Common myeloid progenitor, CD34-positive (primary cell): ENCODE measurements around the gene CLEC16A.

Source experiments
- CTCF ChIA-PET: fragments of 350-600 bp; sonication (Branson Sonifier 250); formaldehyde crosslinking; loops from one replicate; lab custom pipeline; 2021; ENCODE audit warnings: antibody characterized with exemption; lab: Charles Lee
- POLR2A ChIA-PET: fragments of 350-600 bp; sonication (Branson Sonifier 250); formaldehyde crosslinking; loops from one replicate; lab custom pipeline; 2021; ENCODE audit warnings: antibody characterized with exemption; lab: Charles Lee
- DNase-seq, 3 donors: peaks; one replicate each; pipeline versions ENCODE4 v3.0.0 to v3.0.0-alpha.2; 2013
- H3K27ac ChIP-seq, 2 experiments: 1 replicate in 1 of 2; 2 replicates in 1 of 2; pipeline ENCODE4 v1.7.0; 2013; ENCODE audit warnings: inconsistent platforms in 2 of 2, low read length in 2 of 2, mild to moderate bottlenecking in 2 of 2, low read depth in 1 of 2, moderate library complexity in 1 of 2; ENCODE audit not compliant: severe bottlenecking in 2 of 2, insufficient read depth in 1 of 2, poor library complexity in 1 of 2
- H3K27me3 ChIP-seq, 5 experiments: replicated peaks in 2 of 5; 1 replicate in 3 of 5; 2 replicates in 2 of 5; pipeline versions ENCODE4 v1.6.1 to v1.7.0; 2013; ENCODE audit warnings: low read length in 4 of 5, mild to moderate bottlenecking in 2 of 5, moderate library complexity in 2 of 5, inconsistent platforms in 1 of 5; ENCODE audit not compliant: insufficient read depth in 5 of 5, control insufficient read depth in 4 of 5
- H3K36me3 ChIP-seq, 4 experiments: 1 replicate in 2 of 4; 2 replicates in 2 of 4; pipeline versions ENCODE4 v1.6.1 to v1.7.0; 2013; ENCODE audit warnings: low read length in 3 of 4, control low read depth in 1 of 4, mild to moderate bottlenecking in 1 of 4; ENCODE audit not compliant: control insufficient read depth in 4 of 4, insufficient read depth in 4 of 4
- H3K4me1 ChIP-seq, 4 experiments: 1 replicate in 3 of 4; 2 replicates in 1 of 4; pipeline versions ENCODE4 v1.6.1 to v1.7.1; 2013; ENCODE audit warnings: low read length in 3 of 4, mild to moderate bottlenecking in 3 of 4, control low read depth in 1 of 4, inconsistent platforms in 1 of 4, moderate library complexity in 1 of 4; ENCODE audit not compliant: control insufficient read depth in 4 of 4, insufficient read depth in 4 of 4; ENCODE audit errors: control extremely low read depth in 1 of 4
- H3K4me3 ChIP-seq, 7 experiments: 1 replicate in 4 of 7; 2 replicates in 3 of 7; pipeline versions ENCODE4 v1.5.1 to v1.7.0; 2013; ENCODE audit warnings: mild to moderate bottlenecking in 7 of 7, low read length in 6 of 7, moderate library complexity in 6 of 7, inconsistent platforms in 2 of 7, low read depth in 2 of 7, control low read depth in 1 of 7; ENCODE audit not compliant: insufficient read depth in 4 of 7, control insufficient read depth in 1 of 7; ENCODE audit errors: extremely low read depth in 1 of 7
- H3K9me3 ChIP-seq, 5 experiments: 1 replicate in 4 of 5; 2 replicates in 1 of 5; pipeline versions ENCODE4 v1.6.1 to v1.7.1; 2013; ENCODE audit warnings: low read length in 4 of 5, mild to moderate bottlenecking in 2 of 5, inconsistent platforms in 1 of 5, low read depth in 1 of 5, moderate library complexity in 1 of 5; ENCODE audit not compliant: control insufficient read depth in 4 of 5, insufficient read depth in 2 of 5; ENCODE audit errors: control extremely low read depth in 1 of 5
- WGBS: methylation state at CpG from one replicate; pipeline ENCODE4 v1.1.5; 2013; ENCODE audit not compliant: insufficient coverage; 5-methylcytosine and 5-hydroxymethylcytosine counted together

CLEC16A gene

GRCh38 chr16:11064202-11064540 is 119.8 kb downstream of the CLEC16A start:
- CTCF ChIA-PET: interaction anchor here (1.4 to 1.6 kb wide), 3 partner anchors 10 to 13 kb away, joined by 5 to 7 read pairs (median 5); no protein-coding TSS in a partner anchor
- 100% methylated on average over 3 of the region's 3 CpGs for WGBS
- DNase-seq: no peak
- no peaks in the 10 kb centered on the region for H3K27me3 ChIP-seq
- peaks cover 0 to 33% (median 15%) of the 10 kb centered on the region in 4 experiments for H3K36me3 ChIP-seq
- H3K4me3 ChIP-seq: no peak overlapping the region
- peaks cover 0 to 7% (median 5%) of the 10 kb centered on the region in 4 experiments for H3K4me1 ChIP-seq
- POLR2A ChIA-PET: no interaction called here
- no peaks in the 10 kb centered on the region for H3K9me3 ChIP-seq
- H3K27ac ChIP-seq: no peak overlapping the region

- DNase-seq: no peak
- WGBS: 67% methylated on average over 3 of the region's 3 CpGs
- ChIA-PET CTCF (interaction anchor here (1.4 to 2.8 kb wide), 4 partner anchors 9 to 15 kb away, joined by 5 to 11 read pairs (median 6); no protein-coding TSS in a partner anchor), POLR2A (no interaction called here)
- H3K9me3 ChIP-seq: no peaks in the 10 kb centered on the region
- H3K36me3 ChIP-seq: peaks cover 0 to 33% (median 15%) of the 10 kb centered on the region in 4 experiments
- H3K27me3 ChIP-seq: no peaks in the 10 kb centered on the region
- peaks cover 0 to 7% (median 5%) of the 10 kb centered on the region in 4 experiments for H3K4me1 ChIP-seq
- no peak overlapping the region for H3K4me3 ChIP-seq
- no peak overlapping the region for H3K27ac ChIP-seq
Observed at GRCh38 chr16:11064851-11065250, 120.5 kb downstream of the CLEC16A start.

GRCh38 chr16:11066261-11066870 is 122.0 kb downstream of the CLEC16A start:
- no peaks in the 10 kb centered on the region for H3K27me3 ChIP-seq
- no peaks in the 10 kb centered on the region for H3K9me3 ChIP-seq
- no peak overlapping the region for H3K4me3 ChIP-seq
- peaks cover 0 to 7% (median 5%) of the 10 kb centered on the region in 4 experiments for H3K4me1 ChIP-seq
- WGBS: 87% methylated on average over 10 of the region's 14 CpGs
- POLR2A ChIA-PET: no interaction called here
- peak in 2 of 3 donors; percentile 60 to 73 for DNase-seq
- no peak overlapping the region for H3K27ac ChIP-seq
- H3K36me3 ChIP-seq: peaks cover 0 to 27% (median 13%) of the 10 kb centered on the region in 4 experiments
- CTCF ChIA-PET: interaction anchor here (1.0 to 2.8 kb wide), 6 partner anchors 10 to 55 kb away, joined by 3 to 11 read pairs (median 6); no protein-coding TSS in a partner anchor

GRCh38 chr16:11067266-11067665 is 122.9 kb downstream of the CLEC16A start:
- no peaks in the 10 kb centered on the region for H3K9me3 ChIP-seq
- CTCF ChIA-PET: interaction anchor here (0.9 to 2.8 kb wide), 7 partner anchors 8 to 185 kb away, joined by 3 to 11 read pairs (median 3); no protein-coding TSS in a partner anchor
- H3K27ac ChIP-seq: no peak overlapping the region
- 86% methylated on average over 6 of the region's 7 CpGs for WGBS
- no peak overlapping the region for H3K4me3 ChIP-seq
- POLR2A ChIA-PET: no interaction called here
- DNase-seq: no peak
- H3K4me1 ChIP-seq: peaks cover 0 to 7% (median 5%) of the 10 kb centered on the region in 4 experiments
- H3K27me3 ChIP-seq: no peaks in the 10 kb centered on the region
- peaks cover 0 to 21% (median 5%) of the 10 kb centered on the region in 4 experiments for H3K36me3 ChIP-seq

GRCh38 chr16:11067697-11068141 is 123.4 kb downstream of the CLEC16A start:
- WGBS: 94% methylated on average over 7 of the region's 7 CpGs
- Histone ChIP-seq H3K4me3 (no peak overlapping the region), H3K9me3 (no peaks in the 10 kb centered on the region), H3K27ac (no peak overlapping the region), H3K27me3 (no peaks in the 10 kb centered on the region), H3K36me3 (peaks cover 0 to 21% (median 3%) of the 10 kb centered on the region in 4 experiments), H3K4me1 (peaks cover 0 to 8% (median 7%) of the 10 kb centered on the region in 4 experiments)
- POLR2A ChIA-PET: no interaction called here
- DNase-seq: no peak
- CTCF ChIA-PET: interaction anchor here (0.9 to 2.8 kb wide), 6 partner anchors 8 to 185 kb away, joined by 3 to 11 read pairs (median 3); no protein-coding TSS in a partner anchor

GRCh38 chr16:11071829-11072228 is 127.5 kb downstream of the CLEC16A start:
- CTCF ChIA-PET: interaction anchor here (1.0 kb wide), 1 partner anchor 25 kb away, joined by 3 read pairs; no protein-coding TSS in a partner anchor
- WGBS: 97% methylated on average over 3 of the region's 5 CpGs
- Histone ChIP-seq H3K27ac (no peak overlapping the region), H3K27me3 (no peaks in the 10 kb centered on the region), H3K4me3 (no peak overlapping the region), H3K9me3 (no peaks in the 10 kb centered on the region), H3K36me3 (peaks cover 0 to 8% (median 6%) of the 10 kb centered on the region in 4 experiments), H3K4me1 (peaks cover 2 to 15% (median 5%) of the 10 kb centered on the region in 4 experiments)
- no peak for DNase-seq
- POLR2A ChIA-PET: no interaction called here
